Suprapubic skin (tissue), 4 donors: ENCODE measurements around the gene WNT3. TPM values are rescaled to one million over a fixed set of nuclear protein-coding genes. Genes with fewer than 3 reads are reported as not detected.

Experiments
- DNase-seq, 2 donors: peaks; one replicate each; pipeline ENCODE4 v3.0.0-alpha.2; 2019; ENCODE audit warnings: low spot score in 2 of 2
- H3K27ac ChIP-seq: fragments of 200-600 bp; sonication (generic); one replicate; pipeline ENCODE4 v1.5.1; 2019
- H3K27me3 ChIP-seq: fragments of 200-600 bp; sonication (generic); one replicate; pipeline ENCODE4 v1.5.1; 2019
- H3K36me3 ChIP-seq: fragments of 200-600 bp; sonication (generic); one replicate; pipeline ENCODE4 v1.5.1; 2019
- H3K4me1 ChIP-seq: fragments of 200-600 bp; sonication (generic); one replicate; pipeline ENCODE4 v1.5.1; 2019
- H3K4me3 ChIP-seq: fragments of 200-600 bp; sonication (generic); one replicate; pipeline ENCODE4 v1.5.1; 2019; ENCODE audit warnings: mild to moderate bottlenecking
- H3K9me3 ChIP-seq: fragments of 200-600 bp; sonication (generic); one replicate; pipeline ENCODE4 v1.5.1; 2019
- EP300 ChIP-seq: sonication (generic); formaldehyde crosslinking; IDR thresholded peaks from one replicate; pipeline ENCODE4 v1.6.1; 2017; ENCODE audit warnings: antibody characterized with exemption
- POLR2A ChIP-seq, 2 donors: fragments of 450-650 bp; IDR thresholded peaks; one replicate each; pipeline ENCODE4 v1.6.1; 2017; ENCODE audit warnings: antibody characterized with exemption in 2 of 2, mild to moderate bottlenecking in 2 of 2, moderate library complexity in 2 of 2
- POLR2AphosphoS5 ChIP-seq, 3 donors: sonication (generic); formaldehyde crosslinking; IDR thresholded peaks; one replicate each; pipeline ENCODE4 v1.6.1; 2017; ENCODE audit warnings: antibody characterized with exemption in 3 of 3
- WGBS: methylation state at CpG from one replicate; pipeline ENCODE4 v1.1.5; 2018; 5-methylcytosine and 5-hydroxymethylcytosine counted together
- total RNA-seq, 4 donors: library from RNA; depleted of rRNA; stranded (reverse); fragments of >200 nt; gene quantifications; one replicate each; pipeline ENCODE4 v1.1.0, GENCODE V29; 2016
- TF ChIP-seq, protein P1 (sequence below), 2 donors: fragments of 200-600 bp in 1 of 2; fragments of 450-650 bp in 1 of 2; sonication (generic) in 1 of 2; IDR thresholded peaks; one replicate each; pipeline ENCODE4 v1.5.1; 2016 to 2019; ENCODE audit warnings: antibody characterized with exemption in 2 of 2, mild to moderate bottlenecking in 1 of 2, moderate library complexity in 1 of 2

WNT3 gene
- total RNA-seq, 4 donors from 2014 or later: 39.3 to 84.9 (median 61.7) TPM

DNA sequence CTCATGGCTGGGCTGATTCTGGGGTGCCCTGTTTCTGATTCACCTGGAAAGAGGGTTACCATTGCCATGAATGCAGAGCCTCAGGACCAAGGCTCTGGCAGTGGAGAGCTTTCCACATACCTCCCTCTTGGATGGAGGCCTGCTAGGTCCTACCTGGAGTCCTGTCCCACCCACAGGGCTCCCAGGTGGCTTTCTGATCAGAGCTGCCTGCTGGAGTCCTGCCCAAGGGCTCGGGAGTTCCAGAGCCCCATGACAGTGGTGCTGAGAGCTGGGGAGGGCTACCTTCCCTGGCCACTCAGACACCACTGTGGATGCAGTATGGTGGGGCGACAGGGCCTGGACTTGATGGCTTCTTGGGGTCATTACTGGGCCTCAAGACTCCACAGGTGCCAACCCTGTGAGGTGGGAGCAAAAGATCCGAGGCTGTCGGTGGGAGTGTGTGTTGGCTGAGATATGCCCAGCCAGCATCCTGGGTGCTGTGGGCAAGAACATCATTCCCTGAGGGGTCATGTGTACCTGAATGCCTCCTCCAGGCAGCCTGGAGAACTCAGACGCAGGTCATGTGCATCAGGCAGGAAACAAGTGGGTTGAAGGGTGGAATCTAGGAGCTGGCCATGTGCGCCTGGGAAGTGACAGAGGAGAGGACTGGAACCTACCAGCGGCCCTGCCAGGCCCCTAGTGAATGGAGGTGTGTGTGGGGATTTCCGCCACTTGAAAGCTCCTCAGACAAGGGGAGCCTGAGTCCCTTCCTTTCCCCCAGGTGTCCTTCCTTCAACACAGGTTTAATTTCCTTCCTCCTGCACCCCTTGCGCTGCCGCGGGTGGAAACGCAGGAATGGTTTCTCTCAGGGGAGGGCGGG is 2.3 kb upstream of the WNT3 start:
- no peaks in the 10 kb centered on the region for H3K36me3 ChIP-seq
- WGBS: 57% methylated on average over 11 of the region's 13 CpGs
- peaks cover 80% of the 10 kb centered on the region for H3K27me3 ChIP-seq

DNA sequence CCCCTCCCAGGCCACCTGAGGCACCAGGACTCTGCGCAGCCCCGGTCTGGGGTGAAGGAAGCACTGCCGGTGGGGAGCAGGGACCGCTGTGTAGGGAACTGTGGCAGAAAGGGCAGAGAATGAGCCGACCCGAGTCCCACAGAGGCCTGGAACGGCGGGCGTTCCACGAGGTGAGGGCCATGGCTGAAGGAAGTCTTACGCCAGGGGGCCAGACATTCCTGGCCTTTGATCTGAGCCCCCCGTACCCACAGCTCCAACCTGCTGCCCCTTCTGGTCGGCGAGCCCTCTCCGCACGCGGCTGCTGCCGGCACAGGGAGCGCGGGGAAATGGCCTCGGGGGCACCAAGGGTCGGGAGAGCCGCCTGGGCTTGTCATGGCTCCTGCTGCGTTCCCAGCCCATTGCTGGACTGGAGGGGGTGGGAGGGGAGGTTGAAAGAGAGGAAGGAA is 1.4 kb upstream of the WNT3 start:
- H3K9me3 ChIP-seq: no peaks in the 10 kb centered on the region
- TF ChIP-seq, protein P1, sequence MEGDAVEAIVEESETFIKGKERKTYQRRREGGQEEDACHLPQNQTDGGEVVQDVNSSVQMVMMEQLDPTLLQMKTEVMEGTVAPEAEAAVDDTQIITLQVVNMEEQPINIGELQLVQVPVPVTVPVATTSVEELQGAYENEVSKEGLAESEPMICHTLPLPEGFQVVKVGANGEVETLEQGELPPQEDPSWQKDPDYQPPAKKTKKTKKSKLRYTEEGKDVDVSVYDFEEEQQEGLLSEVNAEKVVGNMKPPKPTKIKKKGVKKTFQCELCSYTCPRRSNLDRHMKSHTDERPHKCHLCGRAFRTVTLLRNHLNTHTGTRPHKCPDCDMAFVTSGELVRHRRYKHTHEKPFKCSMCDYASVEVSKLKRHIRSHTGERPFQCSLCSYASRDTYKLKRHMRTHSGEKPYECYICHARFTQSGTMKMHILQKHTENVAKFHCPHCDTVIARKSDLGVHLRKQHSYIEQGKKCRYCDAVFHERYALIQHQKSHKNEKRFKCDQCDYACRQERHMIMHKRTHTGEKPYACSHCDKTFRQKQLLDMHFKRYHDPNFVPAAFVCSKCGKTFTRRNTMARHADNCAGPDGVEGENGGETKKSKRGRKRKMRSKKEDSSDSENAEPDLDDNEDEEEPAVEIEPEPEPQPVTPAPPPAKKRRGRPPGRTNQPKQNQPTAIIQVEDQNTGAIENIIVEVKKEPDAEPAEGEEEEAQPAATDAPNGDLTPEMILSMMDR (IDR thresholded peaks at IDR 0.05): no peak
- TF ChIP-seq POLR2A (IDR thresholded peaks at IDR 0.05) (no peak), EP300 (no peak), POLR2AphosphoS5 (IDR thresholded peaks at IDR 0.05) (no peak)

More for the DNA sequence above, 2.3 kb upstream of the WNT3 start:
- no peak for DNase-seq
- no peak overlapping the region for H3K27ac ChIP-seq
- H3K9me3 ChIP-seq: no peaks in the 10 kb centered on the region
- TF ChIP-seq POLR2AphosphoS5 (IDR thresholded peaks at IDR 0.05) (no peak), POLR2A (IDR thresholded peaks at IDR 0.05) (no peak), EP300 (no peak)
- TF ChIP-seq, protein P1 (IDR thresholded peaks at IDR 0.05): no peak
- H3K4me1 ChIP-seq: peaks cover 28% of the 10 kb centered on the region
- H3K4me3 ChIP-seq: no peak overlapping the region

DNA sequence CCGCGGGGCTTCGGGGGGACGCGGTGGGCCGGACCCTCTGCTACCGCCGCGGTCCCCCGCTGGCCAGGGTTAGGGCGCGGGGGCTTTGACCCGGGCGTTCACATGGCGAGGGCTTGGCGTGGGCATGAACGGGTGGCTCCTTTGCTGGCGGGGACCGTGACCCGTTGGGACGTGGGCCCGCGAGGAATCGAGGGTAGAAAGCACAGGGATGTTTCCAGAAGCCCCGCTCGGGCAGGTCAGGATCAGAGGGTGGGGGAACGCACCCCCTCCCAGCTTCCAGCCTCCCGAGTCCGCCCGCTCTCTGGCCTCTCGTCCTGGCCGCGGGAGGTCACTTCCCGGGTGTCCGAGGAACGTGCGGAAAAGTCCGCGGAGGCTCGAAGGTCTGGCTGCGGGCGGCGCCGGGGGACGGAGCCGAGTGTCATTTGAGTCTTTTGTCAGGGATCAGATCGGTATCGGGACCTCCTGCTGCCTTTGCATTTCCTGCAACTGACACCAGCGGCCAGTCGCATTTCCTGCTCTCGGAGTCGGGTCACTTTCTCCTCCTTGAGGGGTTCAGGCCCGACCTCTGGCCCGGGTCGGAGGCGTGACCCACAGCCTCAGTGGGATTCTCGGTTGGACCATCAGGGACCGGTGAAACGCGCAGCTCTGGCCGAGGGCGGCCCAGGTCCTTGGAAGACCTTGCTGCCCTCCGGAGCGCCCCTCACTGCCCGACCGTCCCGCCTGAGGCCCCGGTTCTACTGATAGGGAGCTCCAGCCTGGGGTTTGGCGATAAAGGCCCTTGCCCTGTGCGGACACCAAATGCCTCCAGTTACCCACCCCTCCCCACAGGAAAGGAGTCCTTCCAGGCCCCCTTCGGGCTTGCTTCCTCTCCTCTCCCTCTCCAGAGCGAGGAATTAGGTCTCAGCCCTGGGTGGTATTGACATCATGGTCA is 702 bp upstream of the WNT3 start:
- no peak for TF ChIP-seq POLR2AphosphoS5 (IDR thresholded peaks at IDR 0.05)
- TF ChIP-seq, protein P1 (IDR thresholded peaks at IDR 0.05): no peak
- no peak for TF ChIP-seq POLR2A (IDR thresholded peaks at IDR 0.05)
- TF ChIP-seq EP300: no peak
- no peaks in the 10 kb centered on the region for H3K36me3 ChIP-seq
- peaks cover 31% of the 10 kb centered on the region for H3K4me1 ChIP-seq
- H3K27me3 ChIP-seq: peaks cover 89% of the 10 kb centered on the region
- H3K27ac ChIP-seq: peak overlapping the region; percentile 59
- H3K9me3 ChIP-seq: no peaks in the 10 kb centered on the region
- H3K4me3 ChIP-seq: peak overlapping the region; percentile 53
- under 1% methylated on average over 36 of the region's 72 CpGs for WGBS
- DNase-seq: no peak

More for the DNA sequence above, 1.4 kb upstream of the WNT3 start:
- peaks cover 89% of the 10 kb centered on the region for H3K27me3 ChIP-seq
- WGBS: 17% methylated on average over 18 of the region's 24 CpGs
- H3K4me1 ChIP-seq: peaks cover 28% of the 10 kb centered on the region
- no peaks in the 10 kb centered on the region for H3K36me3 ChIP-seq
- peak overlapping the region; percentile 53 for H3K4me3 ChIP-seq
- DNase-seq: no peak
- H3K27ac ChIP-seq: no peak overlapping the region

DNA sequence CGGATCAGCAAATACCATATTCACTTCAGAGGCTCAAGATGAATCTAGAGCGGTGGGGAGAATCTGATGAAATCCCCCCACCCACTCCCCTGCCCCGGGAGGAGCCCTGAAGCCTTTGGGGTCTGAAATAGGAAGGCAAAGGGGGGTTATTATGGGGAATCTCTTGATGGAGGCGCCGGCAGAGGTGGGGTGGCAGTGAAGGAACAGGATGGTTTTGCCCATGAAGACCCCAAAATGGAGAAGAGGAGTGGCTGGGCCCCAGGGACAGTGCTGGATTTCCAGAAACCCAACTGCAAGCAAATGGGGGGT is 637 bp downstream of the WNT3 start:
- Histone ChIP-seq H3K27me3 (peaks cover 82% of the 10 kb centered on the region), H3K36me3 (no peaks in the 10 kb centered on the region), H3K4me3 (peak overlapping the region; percentile 53), H3K9me3 (no peaks in the 10 kb centered on the region), H3K4me1 (peaks cover 38% of the 10 kb centered on the region), H3K27ac (no peak overlapping the region)
- 13% methylated on average over 5 of the region's 5 CpGs for WGBS
- TF ChIP-seq, protein P1 (IDR thresholded peaks at IDR 0.05): no peak
- TF ChIP-seq POLR2AphosphoS5 (IDR thresholded peaks at IDR 0.05) (no peak), POLR2A (IDR thresholded peaks at IDR 0.05) (no peak), EP300 (no peak)
- DNase-seq: no peak
